Smooth muscle cell of the pulmonary artery (primary cell): ENCODE data around the gene LPAR3. TPM values are rescaled to one million over a fixed set of nuclear protein-coding genes. Genes with fewer than 3 reads are reported as not detected.

ENCODE experiments used
- total RNA-seq: library from RNA; depleted of rRNA; stranded (reverse); fragments of >200 nt; gene quantifications from 2 replicates; pipeline ENCODE4 v1.2.3, GENCODE V29; 2014

LPAR3 gene, protein sequence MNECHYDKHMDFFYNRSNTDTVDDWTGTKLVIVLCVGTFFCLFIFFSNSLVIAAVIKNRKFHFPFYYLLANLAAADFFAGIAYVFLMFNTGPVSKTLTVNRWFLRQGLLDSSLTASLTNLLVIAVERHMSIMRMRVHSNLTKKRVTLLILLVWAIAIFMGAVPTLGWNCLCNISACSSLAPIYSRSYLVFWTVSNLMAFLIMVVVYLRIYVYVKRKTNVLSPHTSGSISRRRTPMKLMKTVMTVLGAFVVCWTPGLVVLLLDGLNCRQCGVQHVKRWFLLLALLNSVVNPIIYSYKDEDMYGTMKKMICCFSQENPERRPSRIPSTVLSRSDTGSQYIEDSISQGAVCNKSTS
- total RNA-seq, result 0.26 and 2.2 TPM in 2 replicates

DNA sequence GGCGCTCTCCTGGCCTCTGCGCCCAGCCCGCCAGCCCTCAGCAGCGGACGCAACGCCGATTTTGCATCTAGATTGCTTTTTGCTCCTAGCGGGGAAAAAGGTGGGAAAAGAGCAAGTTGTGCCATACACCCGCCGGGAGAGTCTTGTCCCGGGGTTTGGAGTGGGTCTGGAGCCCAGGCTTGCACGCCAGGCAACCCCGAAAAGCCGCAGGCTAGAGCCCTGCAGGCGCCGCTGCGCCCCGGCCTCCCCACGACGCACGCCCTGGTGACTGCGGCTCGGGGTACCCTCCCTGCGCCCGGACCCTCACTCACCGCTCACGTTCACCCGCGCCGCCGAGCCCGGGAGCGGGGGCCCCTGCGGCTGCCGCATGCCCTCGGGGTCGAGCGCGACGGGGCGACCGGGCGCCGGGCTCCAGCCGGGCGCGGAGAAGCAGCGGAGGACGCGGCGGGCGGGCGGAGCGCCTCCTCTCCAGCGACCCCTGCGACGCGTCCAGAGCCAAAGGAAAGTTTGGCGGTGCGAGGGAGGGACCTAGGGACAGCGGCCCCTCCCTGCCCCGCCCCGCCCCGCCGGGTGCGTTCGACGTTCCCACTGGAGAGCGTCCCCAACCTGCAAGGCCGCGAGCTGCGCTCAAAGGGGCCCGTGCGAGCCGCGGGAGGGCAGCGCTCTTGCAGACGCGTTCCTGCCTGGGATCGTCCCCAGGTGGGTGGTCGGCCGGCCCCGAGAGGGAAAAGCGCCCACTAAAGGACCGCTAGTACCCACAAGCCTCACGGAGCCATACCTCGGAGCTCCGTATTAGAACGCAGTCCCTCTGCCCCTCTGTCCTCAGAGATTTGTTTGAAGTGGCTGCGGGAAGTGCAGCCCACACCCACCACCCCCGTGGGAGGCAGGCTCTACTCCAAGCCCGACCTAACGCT, at the start of gene LPAR3:
LPAR3 (minus strand) TSS at position 502 of the 914 bp plus-strand sequence. CDS start 27,086 bp downstream, outside the sequence.

Other genes with a start within 250 kb of the LPAR3 start
- gene SSX2IP, start 202.7 kb downstream of the LPAR3 start, total RNA-seq, result 11.5 and 15.9 TPM in 2 replicates
- gene MCOLN2, start 103.9 kb upstream of the LPAR3 start, total RNA-seq, result 0.85 and 1.3 TPM in 2 replicates
- 0.72 and 0.73 TPM in 2 replicates for gene MCOLN3, start 155.3 kb upstream of the LPAR3 start, total RNA-seq